Activated naive CD4-positive, alpha-beta T cell treated with Interleukin-2 at 50 U/mL for 16 hours (primary cell): Measurements from ENCODE around the gene PLEKHM3.

Experiments
- DNase-seq: peaks from one replicate; pipeline ENCODE4 v3.0.0-alpha.2; 2020

PLEKHM3 gene

GRCh38 chr2:207848545-207848928, 176.8 kb downstream of the PLEKHM3 start:
- DNase-seq, result no peak

DNA sequence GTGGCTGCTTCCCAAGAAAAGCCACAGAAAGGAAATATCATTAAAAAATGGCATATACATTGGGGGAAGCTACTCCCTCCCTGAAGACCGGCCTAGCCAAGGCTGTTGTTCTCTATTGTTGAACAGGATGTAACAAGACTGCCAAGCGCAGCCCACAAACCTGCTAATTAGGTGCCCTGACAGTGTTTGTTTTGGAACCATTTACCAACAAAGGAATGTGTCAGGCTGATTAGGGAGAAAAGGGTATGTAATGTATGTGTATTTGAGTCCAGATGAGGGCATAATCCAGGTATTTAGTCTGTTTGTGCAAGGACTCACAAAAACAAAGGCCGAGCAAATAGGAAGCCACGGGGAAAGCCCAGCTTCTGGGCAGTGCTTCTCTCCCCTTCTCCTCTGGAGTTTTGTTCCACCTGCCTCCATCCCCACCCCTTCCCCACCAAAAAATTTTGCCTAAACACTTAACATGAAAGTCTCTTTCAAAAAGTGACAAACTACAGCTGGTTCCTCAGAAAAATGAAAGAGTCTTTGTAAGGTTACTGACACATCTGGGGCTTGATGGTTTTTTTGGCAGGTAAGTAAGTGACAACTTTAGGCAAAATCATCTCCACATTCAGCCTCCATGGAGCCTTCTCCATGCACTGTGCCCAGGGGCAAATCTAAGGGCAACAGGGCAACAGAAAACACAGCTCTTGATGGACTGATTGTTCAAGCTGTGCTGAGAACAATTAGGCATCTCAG, 177.4 kb downstream of the PLEKHM3 start:
- DNase-seq, result no peak

GRCh38 chr2:207847098-207847806, 178.1 kb downstream of the PLEKHM3 start:
- DNase-seq, result no peak

DNA sequence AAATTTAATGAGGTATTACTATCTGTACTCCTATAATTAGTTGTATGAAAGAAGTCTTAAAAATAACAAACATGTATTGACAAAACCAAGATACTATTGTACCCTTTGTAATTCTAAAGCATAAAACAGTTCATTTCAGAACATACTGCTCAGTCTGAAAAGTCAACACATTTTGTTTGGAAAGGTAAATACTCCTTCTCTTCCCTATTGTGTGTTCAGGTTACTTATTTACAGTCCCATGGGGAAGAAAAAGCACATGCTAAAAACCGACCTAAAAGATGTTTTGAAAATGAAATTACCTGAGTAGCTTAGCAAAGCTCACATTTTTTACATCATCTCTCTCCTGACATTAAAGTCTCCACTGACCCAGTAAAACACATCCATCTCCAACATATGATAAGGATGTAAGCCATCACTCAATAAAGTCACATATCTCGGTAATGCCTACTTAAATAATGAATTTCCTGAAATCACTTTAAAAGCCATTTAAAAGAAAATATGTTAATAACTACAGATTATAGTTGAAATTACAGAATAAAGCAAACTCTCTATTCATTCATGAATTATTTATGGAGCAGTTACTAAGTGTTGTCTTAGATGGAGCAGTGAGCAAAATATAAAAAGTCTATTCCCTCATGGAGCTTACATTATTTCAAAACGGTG, 180.0 kb downstream of the PLEKHM3 start:
- DNase-seq, result no peak

DNA sequence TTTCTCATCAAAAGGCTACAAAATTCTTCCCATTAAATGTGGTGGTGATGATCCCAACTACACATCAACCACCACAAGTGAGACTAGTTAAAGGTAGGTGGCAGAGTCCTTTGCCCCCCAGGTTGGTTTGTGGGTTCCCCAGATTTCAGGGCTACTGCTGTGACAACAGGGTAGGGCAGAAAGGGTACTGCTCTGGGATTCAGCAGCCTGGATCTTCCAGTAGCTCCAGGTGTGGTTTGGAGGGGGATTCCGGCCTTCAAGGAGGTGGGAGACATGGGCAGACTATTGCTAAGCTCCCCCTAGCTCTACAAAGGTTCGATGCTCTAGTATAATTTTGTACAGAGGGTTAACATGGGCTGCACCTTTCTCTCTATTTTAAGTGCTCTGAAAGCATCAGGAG, 180.7 kb downstream of the PLEKHM3 start:
- DNase-seq, result no peak

GRCh38 chr2:207840101-207840500, 185.2 kb downstream of the PLEKHM3 start:
- no peak for DNase-seq

- DNase-seq, result no peak
Observed at GRCh38 chr2:207839575-207839974, 185.8 kb downstream of the PLEKHM3 start.

DNA sequence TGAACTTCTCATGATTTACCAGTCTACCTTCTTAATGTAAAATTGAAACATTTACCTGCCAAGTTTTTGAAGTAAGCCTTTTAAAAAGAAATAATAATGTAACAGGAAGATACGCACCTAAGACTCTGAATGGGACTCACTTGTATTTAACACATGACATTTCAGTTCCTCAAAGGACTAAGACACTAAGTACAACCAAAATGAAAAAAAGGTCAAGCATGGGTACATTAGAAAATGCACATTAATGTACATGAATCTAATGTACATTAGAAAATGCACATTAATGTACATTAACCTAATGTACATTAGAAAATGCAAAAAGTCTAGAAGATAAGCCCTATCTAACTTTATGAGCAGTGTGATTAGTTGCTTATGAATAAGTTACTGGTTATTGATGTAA, 186.3 kb downstream of the PLEKHM3 start:
- no peak for DNase-seq

- no peak for DNase-seq
Observed at GRCh38 chr2:207836521-207837133, 188.7 kb downstream of the PLEKHM3 start.

DNA sequence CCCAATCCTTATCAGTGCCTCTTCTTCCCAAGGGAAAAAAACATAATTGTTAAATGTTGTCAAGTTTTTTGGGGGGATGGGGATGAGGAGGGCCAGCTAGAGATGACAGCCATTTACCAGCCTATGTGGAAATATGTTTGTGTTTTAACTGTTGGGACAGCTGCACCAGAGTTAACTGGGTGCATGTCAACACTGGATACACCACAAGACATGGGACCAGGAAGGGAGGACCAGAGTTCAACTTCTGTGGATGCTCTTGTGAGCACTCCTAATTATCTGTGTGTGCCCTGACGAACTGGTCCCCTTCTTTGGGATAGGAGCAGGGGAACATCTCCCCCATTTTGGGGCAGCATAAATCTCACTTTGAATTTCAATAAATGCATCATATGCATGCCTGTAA, 189.5 kb downstream of the PLEKHM3 start:
- DNase-seq, result no peak

- no peak for DNase-seq
Observed at GRCh38 chr2:207833251-207833751, 192.0 kb downstream of the PLEKHM3 start.

- DNase-seq, result no peak
Observed at GRCh38 chr2:207831584-207832248, 193.6 kb downstream of the PLEKHM3 start.

- no peak for DNase-seq
Observed at GRCh38 chr2:207830778-207831438, 194.4 kb downstream of the PLEKHM3 start.

- no peak for DNase-seq
Observed at GRCh38 chr2:207828361-207829057, 196.8 kb downstream of the PLEKHM3 start.

DNA sequence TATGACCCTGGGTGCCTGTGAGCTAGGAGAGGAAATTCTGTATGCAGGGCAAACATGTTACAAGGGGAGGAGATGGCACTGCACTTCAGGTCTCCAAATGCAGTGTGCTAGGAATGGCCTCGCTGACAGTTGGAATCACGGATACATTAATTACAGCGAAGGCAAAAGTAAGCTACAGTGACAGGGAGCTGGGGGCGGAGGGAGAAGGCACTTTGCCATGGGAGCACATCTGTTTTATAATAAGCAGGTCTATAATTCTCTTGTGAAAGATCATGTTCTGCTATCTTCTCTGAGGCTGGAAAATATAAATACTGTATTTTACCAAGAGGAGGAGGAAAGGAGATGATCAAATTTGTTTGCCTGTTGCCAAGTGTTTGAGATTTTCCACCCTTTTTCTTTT, 199.3 kb downstream of the PLEKHM3 start:
- no peak for DNase-seq

- DNase-seq, result no peak
Observed at GRCh38 chr2:207825045-207825954, 200.0 kb downstream of the PLEKHM3 start.

DNA sequence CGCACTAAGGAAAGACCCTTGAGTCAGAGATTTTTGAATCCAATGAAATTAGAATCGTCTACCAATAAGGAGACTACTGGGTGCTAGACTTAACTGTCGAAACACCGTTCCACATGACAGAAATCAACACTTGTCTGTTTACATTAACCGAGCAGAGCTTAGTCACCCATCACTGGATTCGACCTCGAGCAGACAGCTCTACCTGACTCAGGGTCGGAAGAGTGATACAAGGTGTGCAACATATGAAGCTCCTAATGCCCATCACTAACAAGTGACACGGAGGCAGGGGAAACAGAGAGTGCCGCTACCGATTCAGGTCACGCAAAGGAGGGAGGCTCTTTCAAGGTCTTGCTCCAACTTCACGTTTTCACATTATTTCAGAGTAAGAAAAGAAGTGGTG, 201.5 kb downstream of the PLEKHM3 start:
- DNase-seq, result no peak

DNA sequence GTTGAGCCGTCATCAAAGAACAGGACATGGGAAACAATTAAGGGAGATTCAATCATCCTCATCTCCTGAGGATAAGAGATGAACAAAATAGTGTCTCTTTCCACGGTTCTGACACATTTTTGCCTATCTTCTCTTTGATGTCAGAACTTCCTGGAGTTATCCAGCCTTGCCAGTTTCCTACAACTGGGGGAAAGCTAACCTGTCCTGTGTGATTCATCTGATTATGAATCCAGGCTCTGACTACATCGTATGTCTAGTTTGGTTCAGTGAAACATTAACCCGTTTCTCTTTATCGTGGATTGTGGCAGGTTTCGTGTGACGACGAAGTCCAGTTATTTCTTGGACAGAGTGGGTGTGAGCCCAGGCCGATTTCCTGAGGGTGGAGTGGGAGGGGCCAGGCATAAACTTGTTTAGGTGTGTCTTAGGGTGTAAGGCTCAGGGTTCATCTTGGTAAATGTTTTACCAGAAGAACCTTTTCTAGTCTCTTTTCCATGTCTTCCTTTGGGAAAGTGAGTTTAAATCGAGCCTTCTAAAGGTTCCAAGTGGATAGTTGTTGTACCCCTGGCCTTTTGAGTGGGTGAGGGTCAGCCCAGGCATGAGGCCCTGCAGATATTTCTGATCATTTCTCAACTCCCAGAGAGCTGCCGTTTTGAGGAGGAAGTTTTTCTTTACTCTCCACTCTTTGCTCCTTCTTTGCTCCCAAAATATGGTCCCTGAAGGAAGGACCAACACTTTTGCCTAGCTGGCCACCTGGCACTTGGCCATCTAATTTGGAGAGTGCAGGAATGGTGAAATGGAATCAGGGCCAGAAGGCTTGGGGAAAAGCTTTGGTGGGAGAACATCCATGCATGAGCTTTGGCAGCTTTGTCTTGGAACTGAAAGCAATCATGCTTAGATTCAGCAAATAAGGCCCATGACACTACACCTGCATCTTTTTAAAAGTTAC, 205.2 kb downstream of the PLEKHM3 start:
- DNase-seq, result no peak
